Measurements from ENCODE around the gene NSUN5. TPM values are rescaled to one million over a fixed set of nuclear protein-coding genes. Genes with fewer than 3 reads are reported as not detected.
"Not testable (repeated sequence)": the region's sequence is repeated elsewhere in the genome, so short reads cannot be mapped to it uniquely, and the experiment has no call there.

The NSUN5 gene
- total RNA-seq, 3 donors from 2014 or later (not counting 1 experiment from before 2014, with no cell fraction given): 35.9 to 39.3 (median 37.4) TPM

DNA sequence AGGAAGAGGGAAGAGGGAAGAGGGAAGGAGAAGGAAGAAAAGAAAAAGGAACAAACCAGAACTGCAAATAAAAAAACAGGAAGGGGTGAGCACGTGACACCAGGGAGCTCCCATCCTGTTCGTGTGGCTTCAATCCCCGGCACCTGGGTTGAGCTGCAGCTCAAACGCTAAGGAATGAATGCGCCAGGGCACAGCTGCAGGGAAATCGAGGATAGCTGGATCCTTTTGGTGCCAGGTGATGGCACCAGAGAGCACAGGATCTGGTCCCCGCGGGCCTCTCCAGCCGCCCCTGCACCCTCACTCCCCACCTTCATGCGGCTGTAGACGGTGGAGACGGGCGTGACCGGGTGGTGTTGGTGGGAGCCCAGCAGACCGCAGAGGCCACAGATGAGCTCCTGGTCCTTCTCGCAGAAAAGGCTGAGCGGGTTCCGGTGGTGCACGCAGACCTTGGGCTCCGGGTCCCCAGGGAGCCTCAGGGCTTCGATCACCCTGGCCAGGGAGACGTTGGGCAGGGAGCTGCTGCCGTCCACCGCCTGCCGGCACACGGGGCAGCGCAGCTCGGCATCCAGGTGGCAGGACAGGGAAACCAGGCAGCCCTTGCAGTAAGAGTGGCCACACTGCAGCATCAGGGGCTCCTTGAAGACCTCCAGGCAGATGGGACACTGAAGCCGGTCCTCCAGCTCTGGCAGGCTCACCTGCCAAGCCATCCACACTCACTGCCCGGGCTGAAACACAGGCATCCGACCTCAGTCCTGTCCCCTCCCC, 15.6 kb upstream of the NSUN5 start:
- DNase-seq (peak; percentile 24 to 74), ATAC-seq (peak; percentile 67 to 93 (median 91))
- H3K27ac Mint-ChIP-seq: peak overlapping the region in 1 of 2 donors; percentile 70
- H3K4me3 Mint-ChIP-seq: peak overlapping the region; percentile 74
- peaks cover 9 to 11% of the 10 kb centered on the region in 2 donors for H3K4me1 Mint-ChIP-seq
- not testable (repeated sequence) for H3K27me3 Mint-ChIP-seq (ENCODE audit: low read depth in 2 of 2); H3K9me3 ChIP-seq (ENCODE audit: control insufficient read depth, insufficient read depth, low read length); H3K27ac ChIP-seq (ENCODE audit: low read length); H3K36me3 ChIP-seq (ENCODE audit: control insufficient read depth, insufficient read depth, low read length); H3K27me3 ChIP-seq (ENCODE audit: control insufficient read depth, insufficient read depth, low read length); H3K9me3 Mint-ChIP-seq; H3K36me3 Mint-ChIP-seq
- peaks cover 13% of the 10 kb centered on the region for H3K4me1 ChIP-seq (ENCODE audit: control insufficient read depth, insufficient read depth, low read length)
- WGBS (ENCODE audit: insufficient coverage): 14% methylated on average over 26 of the region's 31 CpGs
- intact Hi-C loops (cut with micrococcal nuclease): loop anchor here (2.0 kb wide), 1 partner anchor 127 kb away; no protein-coding TSS in a partner anchor
- TF ChIP-seq, protein P1, sequence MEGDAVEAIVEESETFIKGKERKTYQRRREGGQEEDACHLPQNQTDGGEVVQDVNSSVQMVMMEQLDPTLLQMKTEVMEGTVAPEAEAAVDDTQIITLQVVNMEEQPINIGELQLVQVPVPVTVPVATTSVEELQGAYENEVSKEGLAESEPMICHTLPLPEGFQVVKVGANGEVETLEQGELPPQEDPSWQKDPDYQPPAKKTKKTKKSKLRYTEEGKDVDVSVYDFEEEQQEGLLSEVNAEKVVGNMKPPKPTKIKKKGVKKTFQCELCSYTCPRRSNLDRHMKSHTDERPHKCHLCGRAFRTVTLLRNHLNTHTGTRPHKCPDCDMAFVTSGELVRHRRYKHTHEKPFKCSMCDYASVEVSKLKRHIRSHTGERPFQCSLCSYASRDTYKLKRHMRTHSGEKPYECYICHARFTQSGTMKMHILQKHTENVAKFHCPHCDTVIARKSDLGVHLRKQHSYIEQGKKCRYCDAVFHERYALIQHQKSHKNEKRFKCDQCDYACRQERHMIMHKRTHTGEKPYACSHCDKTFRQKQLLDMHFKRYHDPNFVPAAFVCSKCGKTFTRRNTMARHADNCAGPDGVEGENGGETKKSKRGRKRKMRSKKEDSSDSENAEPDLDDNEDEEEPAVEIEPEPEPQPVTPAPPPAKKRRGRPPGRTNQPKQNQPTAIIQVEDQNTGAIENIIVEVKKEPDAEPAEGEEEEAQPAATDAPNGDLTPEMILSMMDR (IDR thresholded peaks at IDR 0.05): peak; percentile 50
- peak overlapping the region; percentile 13 for H3K4me3 ChIP-seq (ENCODE audit: low read length)

DNA sequence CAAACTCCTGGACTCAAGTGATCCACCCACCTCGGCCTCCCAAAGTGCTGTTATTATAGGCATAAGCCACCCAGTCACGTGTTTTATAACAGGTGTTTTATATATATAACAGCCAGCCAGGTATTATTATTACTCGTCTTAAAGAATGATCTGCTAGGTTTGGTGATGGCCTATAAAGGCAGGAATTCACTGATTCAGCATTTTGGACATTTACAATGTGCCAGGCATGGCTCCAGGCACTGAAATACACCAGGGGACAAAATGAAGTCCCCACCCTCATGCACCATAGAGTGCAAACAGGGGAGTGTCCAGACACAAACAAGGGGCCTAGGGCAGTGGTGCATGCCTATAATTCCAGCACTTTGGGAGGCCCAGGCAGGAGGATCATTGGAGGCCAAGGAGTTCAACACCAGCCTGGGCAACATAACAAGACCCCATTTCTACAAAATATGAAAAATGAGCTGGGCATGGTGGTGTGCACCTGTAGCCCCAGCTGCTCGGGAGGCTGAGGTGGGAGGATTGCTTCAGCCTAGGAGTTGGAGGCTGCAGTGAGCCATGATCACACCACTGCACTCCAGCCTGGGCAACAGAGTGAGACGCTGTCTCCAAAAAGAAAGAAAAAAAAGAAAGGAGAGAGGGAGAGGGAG, 14.9 kb upstream of the NSUN5 start:
- not testable (repeated sequence) for H3K36me3 Mint-ChIP-seq; H3K9me3 Mint-ChIP-seq; H3K9me3 ChIP-seq (ENCODE audit: control insufficient read depth, insufficient read depth, low read length); H3K27ac ChIP-seq (ENCODE audit: low read length); H3K27me3 ChIP-seq (ENCODE audit: control insufficient read depth, insufficient read depth, low read length); ATAC-seq; H3K36me3 ChIP-seq (ENCODE audit: control insufficient read depth, insufficient read depth, low read length); H3K27me3 Mint-ChIP-seq (ENCODE audit: low read depth in 2 of 2); DNase-seq
- WGBS (ENCODE audit: insufficient coverage): 58% methylated on average over 2 of the region's 5 CpGs
- Mint-ChIP-seq H3K4me1 (peaks cover 9 to 11% of the 10 kb centered on the region in 2 donors), H3K27ac (peak overlapping the region in 1 of 2 donors; percentile 70), H3K4me3 (peak overlapping the region; percentile 74)
- Histone ChIP-seq H3K4me1 (ENCODE audit: control insufficient read depth, insufficient read depth, low read length) (peaks cover 13% of the 10 kb centered on the region), H3K4me3 (ENCODE audit: low read length) (peak overlapping the region; percentile 13)
- intact Hi-C loops (cut with micrococcal nuclease): loop anchor here (2.0 kb wide), 1 partner anchor 127 kb away; no protein-coding TSS in a partner anchor

DNA sequence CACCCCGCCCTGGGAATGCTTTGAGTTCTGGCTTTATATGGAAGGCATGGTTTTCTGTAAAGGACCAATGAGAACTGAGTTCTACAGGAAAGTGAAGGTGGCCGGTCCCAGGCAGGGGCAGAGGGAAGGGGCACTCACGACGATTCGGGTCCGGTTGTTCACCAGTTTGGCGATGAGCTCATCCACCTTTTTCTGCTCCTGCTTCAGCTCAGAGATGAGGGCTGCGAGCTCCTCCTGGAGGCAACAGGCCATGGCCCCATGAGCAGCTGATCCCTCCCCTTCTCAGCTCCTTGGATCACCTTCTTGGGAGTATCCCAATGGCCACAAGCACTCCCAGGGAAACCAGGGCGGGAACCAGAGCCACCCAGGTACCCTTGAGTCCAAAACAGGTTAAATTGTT, 11.4 kb upstream of the NSUN5 start:
- intact Hi-C loops (cut with micrococcal nuclease); H3K9me3 Mint-ChIP-seq; H3K4me3 Mint-ChIP-seq; H3K36me3 Mint-ChIP-seq; DNase-seq; H3K4me3 ChIP-seq (ENCODE audit: low read length); ATAC-seq; H3K27me3 ChIP-seq (ENCODE audit: control insufficient read depth, insufficient read depth, low read length); H3K9me3 ChIP-seq (ENCODE audit: control insufficient read depth, insufficient read depth, low read length); H3K27ac ChIP-seq (ENCODE audit: low read length); H3K27ac Mint-ChIP-seq; H3K27me3 Mint-ChIP-seq (ENCODE audit: low read depth in 2 of 2); H3K36me3 ChIP-seq (ENCODE audit: control insufficient read depth, insufficient read depth, low read length): not testable (repeated sequence)
- 94% methylated on average over 9 of the region's 9 CpGs for WGBS (ENCODE audit: insufficient coverage)
- H3K4me1 Mint-ChIP-seq: peaks cover 9 to 11% of the 10 kb centered on the region in 2 donors
- H3K4me1 ChIP-seq (ENCODE audit: control insufficient read depth, insufficient read depth, low read length): peaks cover 13% of the 10 kb centered on the region

DNA sequence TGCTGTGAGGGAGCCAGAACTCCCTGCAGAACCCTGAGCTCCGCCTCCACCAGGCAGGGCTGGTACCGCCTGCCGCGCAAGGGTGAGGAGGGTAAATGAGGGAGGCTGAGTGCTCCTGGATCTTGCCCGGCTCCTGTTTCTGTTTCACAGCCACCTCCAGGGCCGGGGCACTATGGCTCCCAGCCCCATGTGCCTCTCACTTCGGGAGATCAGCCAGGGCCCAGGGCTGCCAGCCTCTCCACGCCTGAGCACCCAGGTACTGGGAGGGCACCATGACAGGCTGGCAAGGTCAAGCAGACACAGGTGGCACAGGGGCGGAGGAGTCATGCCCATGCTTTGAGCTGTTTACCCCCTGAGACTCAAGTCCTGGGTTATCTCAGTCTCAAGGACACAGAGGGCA, 10.9 kb upstream of the NSUN5 start:
- ATAC-seq; intact Hi-C loops (cut with micrococcal nuclease); H3K36me3 ChIP-seq (ENCODE audit: control insufficient read depth, insufficient read depth, low read length); H3K4me3 ChIP-seq (ENCODE audit: low read length); H3K9me3 ChIP-seq (ENCODE audit: control insufficient read depth, insufficient read depth, low read length); H3K27me3 Mint-ChIP-seq (ENCODE audit: low read depth in 2 of 2); H3K27ac Mint-ChIP-seq; H3K27ac ChIP-seq (ENCODE audit: low read length); DNase-seq; H3K9me3 Mint-ChIP-seq; H3K27me3 ChIP-seq (ENCODE audit: control insufficient read depth, insufficient read depth, low read length); H3K4me3 Mint-ChIP-seq; H3K36me3 Mint-ChIP-seq: not testable (repeated sequence)
- H3K4me1 Mint-ChIP-seq: peaks cover 9 to 11% of the 10 kb centered on the region in 2 donors
- 96% methylated on average over 9 of the region's 9 CpGs for WGBS (ENCODE audit: insufficient coverage)
- H3K4me1 ChIP-seq (ENCODE audit: control insufficient read depth, insufficient read depth, low read length): peaks cover 12% of the 10 kb centered on the region

DNA sequence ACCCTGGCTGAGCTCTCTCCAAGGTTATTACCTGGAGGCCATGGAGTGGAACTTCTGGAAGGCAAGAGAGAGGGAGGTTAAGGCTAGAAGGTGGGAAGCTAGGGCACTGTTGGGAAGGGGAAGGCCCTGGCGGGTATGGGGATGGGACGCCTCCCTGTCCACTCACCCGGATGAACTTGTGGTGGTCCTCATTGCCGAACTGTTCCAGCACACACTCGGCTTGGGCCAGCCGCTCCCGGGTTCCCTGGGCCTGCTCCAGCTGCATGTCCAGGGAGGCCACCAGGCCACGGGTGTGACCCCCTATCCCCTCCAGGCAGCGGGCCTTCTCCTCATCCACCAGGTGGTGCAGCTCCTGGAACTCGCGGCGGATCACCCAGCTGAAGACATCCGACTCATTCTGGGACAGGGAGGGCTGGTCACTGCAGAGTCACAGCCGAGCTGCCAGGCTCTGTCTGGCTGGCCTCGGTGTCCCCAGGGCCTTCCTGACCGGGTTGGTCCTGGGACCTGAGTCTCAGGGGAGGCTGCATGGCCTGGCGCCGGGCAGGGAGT, 10.1 kb upstream of the NSUN5 start:
- H3K27me3 ChIP-seq (ENCODE audit: control insufficient read depth, insufficient read depth, low read length); H3K27ac Mint-ChIP-seq; H3K27ac ChIP-seq (ENCODE audit: low read length); DNase-seq; H3K4me1 Mint-ChIP-seq; H3K36me3 ChIP-seq (ENCODE audit: control insufficient read depth, insufficient read depth, low read length); H3K9me3 ChIP-seq (ENCODE audit: control insufficient read depth, insufficient read depth, low read length); H3K4me3 Mint-ChIP-seq; H3K4me1 ChIP-seq (ENCODE audit: control insufficient read depth, insufficient read depth, low read length); H3K9me3 Mint-ChIP-seq; H3K36me3 Mint-ChIP-seq; ATAC-seq; H3K27me3 Mint-ChIP-seq (ENCODE audit: low read depth in 2 of 2); H3K4me3 ChIP-seq (ENCODE audit: low read length); intact Hi-C loops (cut with micrococcal nuclease): not testable (repeated sequence)
- 91% methylated on average over 17 of the region's 18 CpGs for WGBS (ENCODE audit: insufficient coverage)
